Gastrocnemius medialis (tissue), 4 donors: ENCODE results near the gene SLC23A3.

Experiments used
- POLR2A ChIP-seq, 2 donors: fragments of 450-650 bp; IDR thresholded peaks; one replicate each; pipeline ENCODE4 v1.6.1; 2017; ENCODE audit warnings: antibody characterized with exemption in 2 of 2, mild to moderate bottlenecking in 2 of 2, moderate library complexity in 2 of 2
- TF ChIP-seq, protein P1 (sequence below), 5 experiments: fragments of 450-650 bp in 3 of 5; fragments of 200-600 bp in 2 of 5; sonication (generic) in 2 of 5; IDR thresholded peaks in 4 of 5; conservative IDR thresholded peaks in 1 of 5; 1 replicate in 4 of 5; 2 replicates in 1 of 5; pipeline ENCODE4 v1.5.1; 2016 to 2019; ENCODE audit warnings: antibody characterized with exemption in 5 of 5, mild to moderate bottlenecking in 3 of 5, moderate library complexity in 3 of 5

GRCh38 chr2:219210196-219210885 is 40.5 kb upstream of the SLC23A3 start:
- TF ChIP-seq POLR2A (IDR thresholded peaks at IDR 0.05) = no peak
- TF ChIP-seq, protein P1, sequence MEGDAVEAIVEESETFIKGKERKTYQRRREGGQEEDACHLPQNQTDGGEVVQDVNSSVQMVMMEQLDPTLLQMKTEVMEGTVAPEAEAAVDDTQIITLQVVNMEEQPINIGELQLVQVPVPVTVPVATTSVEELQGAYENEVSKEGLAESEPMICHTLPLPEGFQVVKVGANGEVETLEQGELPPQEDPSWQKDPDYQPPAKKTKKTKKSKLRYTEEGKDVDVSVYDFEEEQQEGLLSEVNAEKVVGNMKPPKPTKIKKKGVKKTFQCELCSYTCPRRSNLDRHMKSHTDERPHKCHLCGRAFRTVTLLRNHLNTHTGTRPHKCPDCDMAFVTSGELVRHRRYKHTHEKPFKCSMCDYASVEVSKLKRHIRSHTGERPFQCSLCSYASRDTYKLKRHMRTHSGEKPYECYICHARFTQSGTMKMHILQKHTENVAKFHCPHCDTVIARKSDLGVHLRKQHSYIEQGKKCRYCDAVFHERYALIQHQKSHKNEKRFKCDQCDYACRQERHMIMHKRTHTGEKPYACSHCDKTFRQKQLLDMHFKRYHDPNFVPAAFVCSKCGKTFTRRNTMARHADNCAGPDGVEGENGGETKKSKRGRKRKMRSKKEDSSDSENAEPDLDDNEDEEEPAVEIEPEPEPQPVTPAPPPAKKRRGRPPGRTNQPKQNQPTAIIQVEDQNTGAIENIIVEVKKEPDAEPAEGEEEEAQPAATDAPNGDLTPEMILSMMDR (IDR thresholded peaks at IDR 0.05 in 4 of 5, conservative IDR thresholded peaks at IDR 0.05 in 1 of 5) = no peak
